ENCODE data around the gene SPNS1.

DNA sequence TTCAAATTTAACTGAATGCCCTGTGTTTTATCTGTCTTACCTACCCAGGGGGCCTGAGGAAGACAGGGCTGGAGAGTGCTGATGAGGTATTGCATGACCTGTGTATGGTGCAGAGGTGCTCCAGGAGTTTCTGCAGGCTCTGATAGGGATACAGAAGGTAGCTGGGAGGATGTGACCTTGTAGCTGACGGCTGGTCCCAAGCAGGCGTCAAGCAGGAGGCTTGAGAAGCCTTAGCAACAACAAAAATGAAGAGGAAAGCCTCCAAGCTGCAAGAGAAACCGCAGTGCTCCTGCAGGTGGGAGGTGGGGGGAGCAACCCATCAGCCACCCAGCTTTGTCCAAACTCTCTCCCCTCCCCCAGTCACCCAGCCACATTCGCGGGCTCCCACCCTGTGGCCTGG, 50.6 kb downstream of the SPNS1 start:
- TF ChIP-seq CTCF (IDR thresholded peaks at IDR 0.05) (no peak), ZFX (IDR thresholded peaks at IDR 0.05; ENCODE audit: borderline replicate concordance) (no peak)
